HG03575 (cell line): ENCODE measurements around the gene SSBP3.
A peak's percentile ranks its signal among the peaks of the same experiment; 100 is the strongest.

Experiments
- ATAC-seq: cut with Tn5 transposase; IDR thresholded peaks from one replicate; pipeline ENCODE4 v1.9.1; 2021; ENCODE audit not compliant: unreplicated experiment, insufficient number of reproducible peaks, low FRiP score; ENCODE audit errors: extremely low read depth

Gene SSBP3

DNA sequence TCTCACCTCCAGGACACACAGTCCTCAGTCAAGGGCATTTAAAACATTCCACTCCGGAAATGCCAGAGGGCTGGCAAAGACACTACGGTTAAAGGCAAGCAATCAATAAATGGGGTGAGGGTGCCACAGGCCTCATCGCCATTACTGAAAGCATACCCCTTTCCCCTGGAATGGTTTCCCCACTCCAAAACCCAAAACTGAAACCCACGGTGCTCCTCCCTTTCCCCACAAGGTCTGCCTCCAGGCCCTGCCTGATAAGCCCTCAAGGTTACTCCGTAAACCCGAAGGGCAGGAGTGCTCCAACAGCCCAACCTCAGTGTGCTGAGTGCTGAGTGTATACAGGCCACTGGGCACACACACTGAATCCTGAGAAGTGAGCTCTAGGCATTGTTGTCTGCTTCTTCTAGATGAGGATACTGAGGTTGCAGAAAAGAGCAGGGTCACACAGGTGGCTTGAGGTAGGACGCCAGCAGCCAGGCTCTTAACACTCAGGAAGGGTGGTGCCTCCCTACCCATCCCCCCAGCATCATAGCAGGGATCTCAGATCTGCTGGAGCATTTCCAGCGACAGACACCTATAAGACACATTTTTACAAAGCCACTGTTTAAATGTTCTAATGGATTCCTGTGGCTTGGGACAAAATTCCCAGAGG is 29.0 kb downstream of the SSBP3 start:
- ATAC-seq, result no peak

DNA sequence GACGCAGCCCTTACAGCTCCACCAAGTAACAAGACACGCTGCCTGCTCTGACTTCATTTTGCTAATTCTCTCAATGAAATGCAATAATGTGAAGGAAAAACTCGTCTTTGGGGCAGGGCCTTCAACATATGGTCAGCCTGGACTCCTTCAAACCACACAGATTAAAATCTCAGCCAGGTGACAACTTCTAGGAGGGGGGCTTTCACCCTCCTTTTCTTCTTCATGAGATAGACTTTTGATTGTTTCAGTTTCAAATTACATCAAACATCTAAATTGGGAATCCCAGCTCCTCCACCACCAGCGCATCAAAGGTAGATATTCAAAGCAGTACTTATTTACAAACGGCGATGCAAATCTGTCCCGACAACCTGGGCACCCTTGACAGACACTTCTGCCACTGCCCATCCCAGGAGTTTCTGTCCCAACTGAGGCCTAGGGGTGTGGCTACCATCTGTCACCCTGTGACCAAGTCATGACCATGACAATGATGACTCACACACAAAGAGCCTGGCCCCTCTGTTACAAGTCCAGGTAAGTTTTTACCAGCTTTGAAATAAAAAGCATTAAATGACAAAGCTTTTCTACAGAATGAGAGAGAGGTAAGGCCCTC is 29.7 kb downstream of the SSBP3 start:
- ATAC-seq, result peak; percentile 43

DNA sequence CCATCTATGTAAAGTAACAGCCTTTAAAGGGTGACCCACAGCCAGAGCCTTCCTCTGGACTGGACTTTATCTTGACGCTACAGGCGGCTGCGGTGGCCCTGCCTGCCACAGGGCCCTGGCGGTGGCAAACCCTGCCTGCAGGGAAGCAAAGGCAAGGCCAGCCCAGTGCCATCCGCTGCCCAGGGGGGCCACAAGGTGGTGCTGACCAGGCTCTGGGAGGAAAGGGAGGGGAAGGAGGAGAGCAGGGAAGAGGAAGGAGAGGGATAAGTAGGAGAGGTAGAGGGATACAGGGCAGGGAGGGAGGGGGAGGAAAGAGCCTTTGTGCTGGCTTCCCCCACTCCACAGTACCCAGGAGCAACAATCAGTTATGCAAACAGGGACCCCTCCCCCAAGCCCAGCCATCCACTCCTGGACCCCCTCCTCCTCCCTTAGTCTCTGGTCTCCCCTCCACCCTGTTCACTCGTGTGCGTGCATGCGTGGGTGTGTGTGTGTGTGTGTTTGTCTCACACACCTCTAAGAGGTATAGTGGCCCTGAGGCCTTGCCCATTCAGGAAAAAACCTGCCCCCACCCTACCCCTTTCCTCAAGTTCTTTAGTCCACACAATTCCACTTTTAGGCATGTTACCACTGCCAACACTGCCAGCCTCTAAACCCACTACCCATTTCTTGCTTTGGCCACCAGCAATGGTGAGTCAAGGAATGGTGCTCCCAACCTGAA is 30.3 kb downstream of the SSBP3 start:
- ATAC-seq, result no peak

DNA sequence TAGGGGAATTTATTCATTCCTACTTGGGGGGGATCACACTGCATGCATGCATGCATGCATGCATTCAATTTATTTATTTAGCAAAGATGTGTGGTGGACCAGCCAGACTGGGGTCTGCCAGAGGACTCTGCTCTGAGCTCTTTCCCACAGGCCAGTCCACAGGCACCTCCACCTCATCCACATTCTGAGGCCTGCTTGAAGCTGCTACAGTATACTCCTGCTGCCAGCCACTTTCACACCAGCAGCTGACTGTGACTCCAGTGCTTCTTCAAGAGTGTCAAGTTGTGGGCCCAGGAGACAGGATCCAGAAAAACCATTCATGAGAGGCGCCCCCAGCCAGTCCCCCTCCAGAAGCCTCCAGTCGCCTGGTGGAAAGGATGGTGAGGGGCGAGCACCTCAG is 30.9 kb downstream of the SSBP3 start:
- no peak for ATAC-seq

DNA sequence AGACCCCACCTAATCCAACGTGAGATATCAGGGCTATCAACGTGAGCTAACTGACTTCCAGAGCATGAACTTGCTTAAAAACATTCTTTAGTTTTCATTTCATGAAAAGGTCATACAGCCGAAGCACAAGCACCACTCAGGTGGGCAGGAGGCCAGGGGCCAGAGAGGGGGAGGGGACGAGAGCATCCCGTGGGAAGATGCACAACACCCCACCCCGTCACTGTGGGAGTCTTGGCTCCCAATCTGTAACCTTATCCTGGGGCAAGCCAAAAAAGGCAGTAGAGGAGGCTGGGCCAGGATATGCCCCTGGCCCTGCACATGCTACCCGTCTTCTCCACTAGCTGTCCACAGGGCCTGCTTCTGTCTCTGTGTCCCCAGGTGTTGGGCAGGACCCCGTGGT is 31.4 kb downstream of the SSBP3 start:
- no peak for ATAC-seq

DNA sequence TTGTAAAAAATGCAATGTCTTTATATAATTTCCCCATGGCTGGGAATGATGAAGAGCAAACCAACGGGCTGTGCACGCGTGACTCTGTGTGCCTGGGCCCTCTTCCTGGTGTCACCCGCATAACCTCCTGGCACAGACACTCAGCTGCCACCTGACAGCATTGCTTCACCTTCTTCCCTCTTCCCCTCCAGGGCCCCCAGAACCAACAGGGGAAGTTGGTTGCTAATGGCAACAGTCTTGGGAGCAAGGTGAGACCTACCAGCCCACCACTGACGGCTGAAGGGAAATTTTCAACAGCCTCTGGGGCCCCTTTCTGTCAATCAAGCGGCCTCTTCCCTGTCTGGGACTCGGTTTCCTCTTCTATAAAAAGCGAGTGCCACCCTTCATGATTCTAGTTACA is 33.2 kb downstream of the SSBP3 start:
- no peak for ATAC-seq

DNA sequence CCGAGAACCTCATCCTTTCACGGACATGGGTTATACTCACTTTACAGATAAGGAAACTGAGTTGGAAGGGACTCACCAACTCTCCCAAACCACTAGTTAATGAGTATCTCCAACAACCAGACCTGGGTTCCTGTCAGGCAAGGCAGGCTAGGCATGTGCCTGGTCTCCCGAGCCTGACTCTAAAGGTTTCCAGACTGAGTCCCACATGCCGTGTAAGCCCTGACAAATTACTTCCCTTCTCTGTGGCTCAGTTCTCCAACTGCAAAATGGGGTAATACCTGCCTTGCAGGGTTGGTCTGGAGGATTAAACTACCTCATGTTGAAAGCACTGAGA is 34.3 kb downstream of the SSBP3 start:
- ATAC-seq, result no peak

DNA sequence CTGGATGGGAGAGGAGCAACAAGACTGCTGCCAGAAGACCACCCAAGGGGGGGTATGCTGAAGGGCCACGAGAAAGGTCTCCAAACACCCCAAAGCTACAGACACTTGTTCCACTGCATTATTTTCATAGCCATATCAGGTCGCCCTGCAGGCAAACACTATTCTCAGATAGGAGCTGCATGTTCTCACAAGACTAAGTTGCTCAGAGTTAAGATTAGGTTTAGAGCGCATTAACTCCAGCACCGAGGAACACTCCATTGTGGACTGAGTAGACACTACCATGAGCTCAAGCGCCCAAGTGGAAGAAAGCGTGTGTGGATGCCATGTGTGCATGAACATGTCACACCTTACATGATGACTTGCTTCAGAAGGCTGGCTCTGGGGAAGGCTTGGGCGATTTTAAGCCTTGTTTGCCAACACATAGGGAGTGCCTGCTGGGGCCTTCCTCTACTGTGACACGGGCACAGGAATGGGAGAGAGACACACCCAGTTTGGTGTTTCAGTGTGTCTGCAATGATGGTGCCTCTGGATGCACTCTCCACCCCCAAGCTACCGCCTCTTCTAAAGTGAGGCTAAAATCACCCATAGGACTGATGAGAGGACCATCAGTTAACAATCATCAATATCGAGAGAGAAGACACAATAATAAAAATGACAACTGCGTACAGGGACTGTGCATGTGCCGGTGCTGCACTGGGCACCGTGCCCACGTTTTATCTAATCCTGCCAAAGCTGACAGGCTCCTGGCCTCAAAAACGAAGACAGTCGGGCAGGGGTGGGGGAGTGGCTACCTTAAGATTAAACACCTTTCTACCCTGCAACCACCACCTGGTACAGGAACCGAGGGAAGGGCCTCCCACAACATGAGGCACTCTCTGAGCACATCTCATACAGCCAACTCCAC is 34.9 kb downstream of the SSBP3 start:
- ATAC-seq, result no peak

DNA sequence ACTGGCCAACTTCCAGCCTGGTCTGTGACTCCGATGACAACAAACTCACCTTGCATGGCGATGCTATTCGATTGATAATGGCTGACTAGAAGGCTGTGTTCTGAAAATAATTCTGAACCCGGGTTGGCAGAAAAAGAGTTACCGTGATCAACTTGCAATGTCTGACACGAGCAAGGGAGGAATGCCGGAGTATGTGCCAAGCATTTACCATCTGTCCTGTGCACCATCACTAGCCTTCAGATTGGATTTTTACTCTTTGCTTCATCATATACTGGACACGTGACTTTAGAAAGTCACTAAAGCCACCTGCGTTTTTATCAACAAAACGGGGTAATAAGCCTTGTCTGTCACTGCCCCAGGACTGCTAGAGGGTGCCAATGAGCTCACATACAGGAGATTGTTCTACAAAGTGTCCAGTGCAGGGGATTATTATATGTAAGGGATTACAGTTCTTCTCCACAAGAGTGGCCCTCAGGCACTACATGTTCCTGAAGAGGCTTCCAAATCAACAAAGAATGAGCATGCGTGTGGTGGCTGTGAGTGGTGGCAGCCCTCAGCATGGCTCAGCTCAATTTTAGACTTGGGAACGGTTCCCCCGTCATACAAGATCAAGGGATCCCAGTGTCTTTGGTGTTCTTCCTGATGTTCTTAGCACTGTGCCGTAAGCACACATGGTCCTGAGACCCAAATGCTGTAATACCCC is 35.8 kb downstream of the SSBP3 start:
- ATAC-seq, result no peak

DNA sequence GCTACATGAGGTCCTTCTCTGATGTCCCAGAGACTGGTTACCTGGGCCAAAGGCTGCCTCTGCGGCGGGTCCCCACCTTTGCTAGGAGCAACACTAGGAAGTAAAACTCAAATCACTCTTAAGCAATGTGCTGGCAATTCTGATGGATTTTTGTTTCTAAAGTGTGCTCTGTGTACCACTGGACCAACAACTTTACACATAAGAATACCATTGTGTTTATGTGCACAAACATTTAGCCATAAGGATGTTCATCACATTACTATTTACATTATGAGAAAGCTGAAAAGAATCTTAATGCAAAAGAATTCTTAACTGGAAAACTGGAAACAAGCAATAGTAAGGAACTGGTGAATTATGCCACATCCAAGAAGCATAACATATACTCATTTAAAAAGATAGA is 38.6 kb downstream of the SSBP3 start:
- ATAC-seq, result no peak

DNA sequence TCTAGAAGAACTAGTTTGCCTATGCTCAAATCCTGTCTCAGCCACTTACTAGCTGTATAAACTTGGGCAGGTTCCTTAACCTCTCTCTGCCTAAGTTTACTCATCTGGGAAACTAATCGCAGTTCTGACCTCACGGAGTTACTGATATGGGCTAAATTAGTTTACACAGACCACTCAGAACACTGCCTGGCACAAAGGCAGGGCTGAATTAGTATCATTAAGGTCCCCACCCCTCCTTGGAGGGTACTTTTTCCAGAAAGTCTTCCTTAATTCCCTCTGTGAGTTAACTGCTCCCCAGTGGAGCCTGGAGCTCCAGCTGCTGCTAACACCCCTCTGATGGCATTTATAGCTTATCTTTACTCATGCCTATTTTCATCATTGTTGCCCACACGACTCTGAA is 40.3 kb downstream of the SSBP3 start:
- no peak for ATAC-seq

DNA sequence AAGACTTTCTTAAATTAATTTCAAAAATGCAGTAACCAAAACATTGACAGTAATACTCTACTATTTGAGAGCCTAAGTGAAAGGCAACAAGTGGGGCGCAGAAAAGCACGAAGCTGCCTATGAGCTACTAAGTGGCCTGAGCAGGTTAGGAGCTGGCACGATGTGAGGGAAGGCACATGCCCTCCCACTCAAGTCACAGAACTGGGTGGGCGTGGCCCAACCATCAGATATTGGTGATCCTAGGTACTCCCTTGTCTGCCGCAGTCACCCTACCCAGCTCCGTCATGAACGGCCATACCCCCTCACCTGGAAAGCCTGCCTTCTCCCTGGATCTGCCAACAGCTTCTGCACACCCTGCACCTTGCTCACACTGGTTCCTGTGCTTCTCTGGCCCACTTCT is 40.8 kb downstream of the SSBP3 start:
- no peak for ATAC-seq

DNA sequence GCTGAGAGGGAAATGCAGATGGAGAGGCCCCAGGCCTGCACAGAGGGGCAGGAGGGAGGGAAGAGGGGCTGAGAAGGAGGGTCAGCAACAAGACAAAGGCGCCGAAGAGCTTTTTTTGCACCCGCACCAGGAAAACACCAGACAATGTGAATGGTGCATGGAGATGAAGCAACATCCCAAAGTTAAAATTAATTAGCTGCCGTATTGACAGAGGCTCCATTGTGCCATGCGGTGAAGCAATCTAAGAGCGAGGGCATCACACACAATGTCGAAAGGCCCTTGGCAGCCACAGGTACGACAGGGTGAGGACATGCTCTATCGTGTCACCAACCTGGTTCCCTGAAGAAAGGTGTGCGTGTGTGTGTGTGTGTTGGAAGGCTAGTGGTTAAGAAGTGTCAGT is 41.2 kb downstream of the SSBP3 start:
- ATAC-seq, result no peak

DNA sequence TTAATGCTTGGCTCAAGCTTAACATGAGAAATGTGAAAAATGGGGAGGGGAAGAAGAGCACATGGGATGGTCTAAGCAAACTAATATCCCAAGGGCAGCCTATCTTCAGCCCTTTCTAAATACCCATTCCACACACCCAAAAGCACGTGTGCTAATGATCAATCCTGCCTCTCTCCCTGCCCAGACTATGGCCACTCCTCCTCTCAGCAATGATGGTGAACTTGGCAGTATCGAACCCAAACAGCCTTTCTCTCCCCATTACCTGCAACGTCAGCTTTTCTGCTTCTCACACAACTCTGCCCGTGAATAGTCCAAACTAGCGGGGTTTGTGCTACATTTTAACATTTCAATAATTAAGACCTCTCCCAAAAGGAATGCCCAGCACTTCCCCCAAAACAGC is 41.6 kb downstream of the SSBP3 start:
- ATAC-seq, result no peak

DNA sequence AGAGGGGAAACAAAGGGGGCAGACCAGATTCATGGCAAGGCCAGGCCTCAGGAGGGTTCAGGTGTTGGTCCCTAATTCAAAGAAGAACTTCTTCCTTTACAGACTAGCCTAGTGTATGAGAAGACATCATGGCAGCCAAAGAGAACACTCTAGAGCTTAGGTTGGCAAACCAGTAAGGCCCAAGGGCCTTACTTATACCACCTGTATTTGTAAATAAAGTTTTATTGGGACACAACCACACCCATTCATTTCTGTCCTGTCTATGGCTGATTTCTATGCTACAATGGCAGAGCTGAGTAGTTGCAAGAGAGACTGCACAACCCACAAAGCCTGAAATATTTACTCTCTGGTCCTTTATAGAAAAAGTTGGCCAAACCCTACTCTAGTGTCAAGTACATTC is 42.3 kb downstream of the SSBP3 start:
- ATAC-seq, result no peak

DNA sequence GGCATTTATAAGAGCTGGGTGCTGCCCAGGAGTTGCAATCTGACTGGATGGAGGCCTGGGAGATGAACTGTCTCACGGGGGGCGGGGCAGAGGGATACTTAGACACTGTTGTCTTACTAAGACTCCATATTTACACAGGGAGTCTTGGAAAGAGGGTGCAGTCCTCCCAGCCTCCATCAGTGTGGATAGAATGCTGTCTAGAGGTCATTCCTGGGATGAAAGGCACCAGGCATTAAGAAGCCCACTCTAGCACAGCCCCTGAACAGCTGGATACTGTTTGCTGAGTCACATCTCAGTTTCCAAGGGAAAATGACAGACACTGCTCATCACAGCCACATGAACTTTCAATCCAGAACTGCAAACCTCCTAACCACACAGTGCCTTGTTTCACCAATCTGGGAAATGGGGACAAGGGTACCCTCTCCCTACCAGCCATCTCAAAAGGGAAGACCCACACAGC is 43.3 kb downstream of the SSBP3 start:
- no peak for ATAC-seq

DNA sequence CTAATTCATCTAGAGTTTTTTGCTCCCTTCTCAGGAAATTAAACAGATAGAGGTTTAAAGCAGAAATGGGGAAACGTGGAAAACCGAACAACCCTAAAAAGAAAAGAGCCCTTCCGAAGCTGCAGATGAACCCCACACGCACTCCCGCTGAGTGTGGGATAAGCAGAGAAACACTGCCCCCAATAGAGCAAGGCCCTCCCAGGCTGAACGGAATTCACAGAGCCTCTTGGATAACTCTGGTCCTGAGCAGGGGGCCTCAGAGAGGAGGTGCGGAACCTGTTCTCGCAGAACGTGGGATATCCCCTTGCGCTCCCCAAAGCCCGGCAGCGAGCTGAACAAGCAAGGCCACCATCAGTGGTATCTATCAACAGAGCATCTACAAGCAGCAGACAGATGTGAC is 44.9 kb downstream of the SSBP3 start:
- ATAC-seq, result no peak

DNA sequence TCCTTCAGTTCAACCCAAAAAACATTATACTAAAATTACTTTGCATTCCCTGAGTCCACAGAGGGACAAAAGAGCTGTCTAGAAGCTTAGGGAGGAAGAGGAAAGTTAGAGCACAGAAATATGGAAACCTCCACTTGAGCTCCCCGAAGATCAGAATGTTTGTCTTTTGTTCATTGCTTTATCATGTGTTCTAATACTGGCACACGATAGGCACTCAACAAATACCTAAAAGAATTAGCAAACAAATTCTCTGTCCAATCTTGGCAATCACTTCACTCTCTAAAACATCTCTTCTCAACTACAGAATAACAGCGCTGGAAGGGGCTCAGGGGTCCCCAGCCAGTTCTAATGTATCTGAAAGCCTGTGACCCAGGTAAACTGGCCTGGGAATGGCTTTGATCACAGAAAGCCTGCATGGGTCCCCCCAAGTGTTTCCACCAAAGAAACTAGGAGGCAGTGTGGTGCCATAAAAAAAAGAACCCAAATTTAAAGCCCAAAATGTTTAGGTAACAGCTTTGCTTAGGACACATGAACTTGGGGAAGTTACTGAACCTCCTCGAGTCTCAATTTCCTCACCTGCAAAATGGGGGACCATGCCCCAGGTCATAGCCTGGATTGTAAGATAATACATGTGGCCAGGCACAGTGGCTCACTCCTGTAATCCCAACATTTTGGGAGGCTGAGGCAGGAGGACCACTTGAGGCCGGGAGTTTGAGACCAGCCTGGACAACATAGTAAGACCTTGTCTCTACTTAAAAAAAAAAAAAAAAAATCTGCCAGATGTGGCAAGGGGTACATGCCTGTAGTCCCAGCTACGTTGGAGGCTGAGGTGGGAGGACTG is 45.8 kb downstream of the SSBP3 start:
- no peak for ATAC-seq
